ENCODE results near the gene PPM1K.
"Not testable (repeated sequence)": the region's sequence is repeated elsewhere in the genome, so short reads cannot be mapped to it uniquely, and the experiment has no call there.

PPM1K gene

GRCh38 chr4:88284439-88285234, at the start of gene PPM1K:
TSS of gene PPM1K (minus strand) at chr4:88284561. CDS start at chr4:88278583, 5,978 bp downstream.
- peak; percentile 100 for DNase-seq

GRCh38 chr4:88333741-88334405, 49.5 kb upstream of the PPM1K start:
- DNase-seq = no peak

- no peak for DNase-seq
These were observed 43.3 kb upstream of the PPM1K start for GRCh38 chr4:88327665-88328064.

GRCh38 chr4:88320780-88321373, 36.5 kb upstream of the PPM1K start:
- DNase-seq = peak; percentile 26

GRCh38 chr4:88320224-88320779, 35.9 kb upstream of the PPM1K start:
- no peak for DNase-seq

- DNase-seq = no peak
These were observed 34.5 kb upstream of the PPM1K start for GRCh38 chr4:88318751-88319350.

- no peak for DNase-seq
These were observed 31.2 kb upstream of the PPM1K start for GRCh38 chr4:88315460-88316017.

GRCh38 chr4:88313088-88313624, 28.8 kb upstream of the PPM1K start:
- not testable (repeated sequence) for DNase-seq

GRCh38 chr4:88308587-88308986, 24.2 kb upstream of the PPM1K start:
- no peak for DNase-seq

GRCh38 chr4:88297725-88298454, 13.5 kb upstream of the PPM1K start:
- DNase-seq = no peak

GRCh38 chr4:88297212-88297516, 12.8 kb upstream of the PPM1K start:
- no peak for DNase-seq

- no peak for DNase-seq
These were observed 12.3 kb upstream of the PPM1K start for GRCh38 chr4:88296413-88297211.

- no peak for DNase-seq
These were observed 11.3 kb upstream of the PPM1K start for GRCh38 chr4:88295656-88296055.

- DNase-seq = peak; percentile 25
These were observed 6.6 kb upstream of the PPM1K start for GRCh38 chr4:88291003-88291402.

- DNase-seq = no peak
These were observed 2.5 kb upstream of the PPM1K start for GRCh38 chr4:88286897-88287296.

- DNase-seq = no peak
These were observed 883 bp upstream of the PPM1K start for GRCh38 chr4:88285235-88285653.

- peak; percentile 87 for DNase-seq
These were observed 511 bp downstream of the PPM1K start for GRCh38 chr4:88283661-88284438.

GRCh38 chr4:88280228-88280795, 4.0 kb downstream of the PPM1K start:
- DNase-seq = no peak

- DNase-seq = no peak
These were observed 6.6 kb downstream of the PPM1K start for GRCh38 chr4:88277711-88278225.
